T-helper 9 cell (primary cell): Measurements from ENCODE around the gene DYNLRB1.

Source experiments
- DNase-seq: peaks from one replicate; pipeline ENCODE4 v3.0.0-alpha.2; 2020

DYNLRB1 gene

DNA sequence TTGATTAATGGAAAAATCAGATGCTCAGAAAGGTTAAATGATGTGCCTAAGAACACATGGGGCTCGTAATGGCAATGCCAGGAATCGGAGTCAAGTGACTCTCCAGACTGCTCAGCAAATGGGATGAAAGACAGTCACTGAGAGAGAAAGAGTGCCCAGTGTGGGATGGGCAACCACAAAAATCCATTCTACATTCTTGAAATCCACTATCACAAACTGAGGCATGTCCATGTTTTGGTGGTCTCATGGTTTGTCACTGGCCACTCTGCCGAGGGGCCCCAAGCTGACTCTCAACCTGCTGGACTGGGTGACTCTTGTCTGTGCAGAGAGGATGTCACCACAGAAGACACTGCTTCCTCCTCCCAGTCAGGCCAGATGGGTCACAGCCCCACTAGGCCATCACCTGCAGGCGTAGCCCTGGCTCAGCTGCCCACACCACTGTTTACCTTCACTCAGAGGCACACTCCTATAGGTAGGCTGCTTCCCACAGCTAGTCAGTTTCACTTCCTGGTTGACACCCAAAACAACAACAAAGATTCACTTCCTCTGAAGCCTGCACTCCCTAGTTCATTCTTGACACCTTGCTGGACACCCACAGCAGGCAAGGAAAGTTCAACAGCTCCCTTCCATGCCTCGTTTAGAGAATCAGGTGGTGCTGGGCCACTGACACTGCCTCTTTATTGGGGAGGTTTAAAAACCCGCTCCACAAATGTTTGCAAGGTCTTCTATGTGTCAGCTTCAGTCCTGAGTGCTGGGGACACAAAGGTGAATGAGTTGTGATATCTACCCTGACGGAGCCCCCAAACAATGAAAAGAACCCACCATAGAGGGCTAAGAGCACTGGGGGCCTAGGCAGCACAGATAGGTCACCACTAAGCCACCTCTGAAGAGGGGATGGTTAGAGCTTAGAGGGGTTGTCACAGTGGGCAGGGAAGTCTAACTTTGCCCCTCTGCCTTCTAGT is 64.0 kb downstream of the DYNLRB1 start:
- no peak for DNase-seq

DNA sequence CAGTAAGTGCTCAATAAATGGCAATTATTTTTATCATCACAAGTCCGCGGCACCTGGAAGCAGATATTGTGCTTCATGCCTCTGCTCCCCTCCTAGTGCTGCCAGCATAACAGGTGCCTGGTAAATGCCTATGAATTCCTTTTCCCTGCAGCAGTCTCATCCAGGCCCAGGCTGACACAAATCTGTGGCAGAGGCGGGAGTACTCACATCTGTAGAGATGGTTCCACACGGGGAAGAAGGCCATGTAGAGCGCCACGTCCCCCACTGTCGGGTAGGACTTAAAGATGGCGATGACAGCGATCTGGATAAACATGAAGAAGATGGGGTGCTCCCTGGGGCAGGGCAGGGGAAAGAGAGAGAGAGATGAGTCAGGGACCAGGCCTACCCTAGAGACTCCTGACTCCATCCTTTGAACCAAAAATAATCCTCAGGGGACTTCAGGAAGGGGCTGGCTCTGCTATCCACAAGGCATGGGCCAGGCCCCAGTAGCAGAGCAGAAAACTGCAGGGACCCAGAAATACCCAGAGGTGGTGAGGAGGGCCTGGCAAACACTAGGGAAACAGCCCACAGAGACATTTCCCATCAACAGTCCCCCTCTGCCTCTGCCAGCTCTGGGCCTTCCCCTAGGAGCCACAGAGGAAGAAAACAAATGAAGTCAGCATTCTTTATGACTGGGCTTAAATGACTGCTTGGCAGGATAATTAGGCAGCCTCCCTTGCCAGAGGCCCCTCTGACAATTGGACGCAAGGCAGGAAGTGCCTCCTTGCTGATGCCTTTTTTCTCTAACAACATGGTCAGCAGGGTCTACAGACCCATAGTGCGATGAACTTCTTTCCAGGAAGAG is 65.3 kb downstream of the DYNLRB1 start:
- no peak for DNase-seq

DNA sequence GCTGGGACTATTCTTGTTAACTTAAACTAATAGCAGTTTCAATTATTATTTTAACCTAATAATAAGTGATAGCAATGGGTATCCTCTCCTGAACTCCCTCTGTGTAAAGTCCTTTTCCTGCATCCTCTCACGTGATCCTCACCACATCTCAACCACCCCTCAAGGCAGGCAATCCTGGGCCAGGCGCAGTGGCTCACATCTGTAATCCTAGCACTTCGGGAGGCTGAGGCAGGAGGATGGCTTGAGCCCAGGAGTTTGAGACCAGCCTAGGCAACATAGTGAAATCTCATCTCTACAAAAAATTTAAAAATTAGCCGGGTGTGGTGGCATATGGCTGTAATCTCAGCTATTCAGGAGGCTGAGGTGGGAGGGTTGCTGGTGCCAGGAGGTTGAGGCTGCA is 66.0 kb downstream of the DYNLRB1 start:
- no peak for DNase-seq

DNA sequence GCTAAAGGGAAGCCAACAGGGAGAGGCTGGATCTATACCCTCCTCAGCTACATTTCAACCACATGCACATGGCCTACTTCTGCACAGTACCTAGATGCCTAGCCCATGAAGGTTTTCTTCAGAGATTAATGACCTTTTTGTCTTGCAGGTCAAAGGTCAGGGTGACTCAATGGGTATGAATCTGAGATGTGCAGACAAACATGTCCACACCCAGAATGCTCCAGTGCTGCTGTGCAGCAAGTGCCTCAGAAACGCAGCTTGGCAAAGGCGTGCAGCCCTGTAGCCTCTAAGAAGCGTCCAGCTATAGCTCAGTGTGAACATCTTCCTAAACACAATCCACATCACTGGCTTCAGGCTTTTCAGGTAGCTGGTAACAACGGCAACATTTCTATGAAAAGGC is 66.7 kb downstream of the DYNLRB1 start:
- DNase-seq, result no peak

DNA sequence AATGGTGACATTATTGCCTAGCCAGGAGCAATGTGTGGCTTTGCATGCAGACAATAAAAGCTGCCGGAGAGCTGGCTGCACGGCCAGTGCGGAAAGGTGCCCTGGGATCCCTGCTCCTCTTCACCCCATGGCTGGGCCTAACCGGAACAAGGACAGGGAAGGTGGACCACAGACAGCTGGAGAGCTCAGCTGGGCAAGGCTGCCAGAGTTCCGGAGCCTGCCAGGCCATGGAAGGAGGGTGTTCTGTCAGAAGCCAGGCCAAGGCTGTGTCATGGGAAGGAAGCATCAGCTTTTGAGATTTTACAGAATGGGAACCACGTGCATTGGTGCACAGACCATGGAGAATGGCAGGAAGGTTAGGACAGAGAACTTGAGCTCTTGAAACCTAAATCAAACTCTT is 67.3 kb downstream of the DYNLRB1 start:
- DNase-seq, result no peak

DNA sequence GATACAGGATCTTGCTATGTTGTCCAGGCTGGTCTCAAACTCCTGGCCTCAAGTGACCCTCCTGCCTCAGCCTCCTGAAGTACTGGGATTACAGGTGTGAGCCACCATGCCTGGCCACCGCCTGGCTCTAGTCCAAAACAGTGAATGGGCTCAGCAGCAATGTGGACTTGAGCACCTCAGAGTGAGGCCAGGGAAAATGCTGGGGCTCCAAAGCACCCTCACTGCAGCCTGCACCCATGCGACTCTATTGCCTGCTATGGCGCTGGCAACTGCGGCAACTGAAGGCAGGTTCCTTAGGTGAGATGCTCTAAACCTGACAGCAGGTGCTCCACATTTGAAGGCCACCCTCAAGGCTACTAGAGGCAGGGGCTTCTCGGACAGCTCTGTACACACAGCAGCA is 68.8 kb downstream of the DYNLRB1 start:
- no peak for DNase-seq

DNA sequence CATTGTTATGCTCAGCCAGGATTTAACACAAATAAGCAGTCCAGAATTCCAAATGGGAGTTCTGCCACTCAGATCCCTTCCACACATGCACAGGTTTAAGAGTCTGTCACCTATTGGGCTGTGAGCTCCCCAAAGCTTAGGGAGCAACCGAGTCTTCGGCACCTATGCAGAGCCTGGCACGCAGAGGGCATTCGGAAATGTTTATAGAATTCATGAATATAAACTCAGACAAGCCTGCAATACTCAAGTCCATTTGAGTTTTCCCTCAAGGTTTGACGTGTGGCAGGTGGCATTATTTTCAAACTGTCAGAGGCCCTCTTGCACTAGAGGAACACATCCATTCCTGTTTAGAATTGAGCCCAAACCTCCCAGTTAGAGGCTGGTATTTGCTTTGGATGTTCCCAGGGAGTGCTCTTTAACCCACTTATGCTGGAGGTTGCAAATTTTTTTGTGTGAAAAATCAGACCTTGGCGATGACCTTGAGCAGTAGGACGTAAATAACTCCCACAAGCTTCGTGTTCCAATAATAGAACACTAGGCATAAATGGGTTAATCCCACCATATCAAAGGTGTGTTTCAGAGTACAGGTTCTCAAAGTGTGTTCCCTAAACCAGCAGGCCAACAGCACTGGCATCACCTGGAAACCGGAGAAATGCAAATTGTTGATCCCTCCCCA is 70.4 kb downstream of the DYNLRB1 start:
- DNase-seq, result no peak
